ENCODE measurements around the gene FYN.

FYN gene

GRCh38 chr6:111707773-111708172 is 165.5 kb downstream of the FYN start:
- DNase-seq (ENCODE audit: low read depth) = no peak

DNA sequence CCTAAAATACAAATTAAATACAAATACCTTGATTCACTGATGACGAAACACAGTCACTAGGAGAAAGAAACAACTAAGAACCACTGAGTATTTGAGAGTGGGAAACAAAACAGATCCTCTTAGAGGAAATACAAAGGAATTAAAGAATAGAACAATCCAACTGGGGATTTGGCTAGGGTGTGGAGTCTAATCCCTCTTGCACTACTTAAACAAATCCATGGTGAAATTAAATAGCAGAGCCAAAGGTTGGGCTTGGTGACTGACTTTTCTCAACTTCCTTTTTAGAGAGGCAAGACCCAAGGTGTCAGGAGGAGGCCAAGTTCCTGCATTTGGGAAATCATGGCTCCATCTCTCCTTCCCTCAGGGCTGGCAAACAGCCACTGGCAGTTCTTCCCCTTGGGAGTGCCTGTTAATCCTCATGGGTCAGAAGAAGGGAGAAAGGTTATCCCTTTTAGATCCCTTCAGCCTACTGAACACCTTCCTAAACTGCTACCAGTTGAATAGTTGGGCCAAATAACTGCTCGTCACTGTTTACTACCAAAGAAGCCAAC is 166.3 kb downstream of the FYN start:
- DNase-seq (ENCODE audit: low read depth) = no peak

DNA sequence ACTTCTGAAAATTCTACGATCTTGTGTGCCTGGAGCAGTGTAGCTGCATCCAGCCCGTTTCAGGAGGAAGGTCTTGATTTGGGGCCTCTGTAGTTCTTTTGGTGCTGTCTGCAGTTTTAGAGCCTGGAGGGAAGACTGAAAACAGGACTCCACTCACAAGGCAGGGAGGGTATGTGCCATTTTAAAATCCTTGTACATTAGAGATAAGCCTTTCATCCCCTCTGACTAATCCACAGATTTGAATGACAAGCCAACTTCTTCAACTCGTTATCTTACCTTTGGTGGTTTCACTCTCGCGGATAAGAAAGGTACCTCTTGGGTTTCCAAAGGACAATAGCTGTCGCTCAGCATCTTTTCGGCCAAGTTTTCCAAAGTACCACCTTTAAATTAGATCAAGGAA is 169.5 kb downstream of the FYN start:
- DNase-seq (ENCODE audit: low read depth) = no peak

DNA sequence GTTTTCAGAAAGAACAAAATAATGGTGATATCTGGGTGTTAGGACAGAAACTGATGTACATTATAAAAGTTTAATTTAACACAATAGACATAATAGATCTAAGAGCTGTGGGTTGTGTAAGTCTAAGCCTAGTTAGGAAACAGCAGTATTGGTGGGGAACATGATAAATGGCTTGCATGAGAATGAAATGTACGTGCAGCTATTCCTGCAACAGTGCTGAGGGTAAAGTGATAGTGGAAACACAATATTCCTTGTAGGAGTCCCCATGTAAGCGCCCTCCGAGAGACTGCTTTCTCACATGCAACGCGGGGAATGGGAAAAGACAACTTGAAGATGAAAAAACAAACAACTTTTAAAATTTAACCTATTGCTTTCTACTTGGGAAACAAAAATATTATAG is 171.0 kb downstream of the FYN start:
- DNase-seq (ENCODE audit: low read depth) = no peak

GRCh38 chr6:111701146-111701545 is 172.1 kb downstream of the FYN start:
- DNase-seq (ENCODE audit: low read depth) = no peak

GRCh38 chr6:111700135-111700690 is 173.0 kb downstream of the FYN start:
- no peak for DNase-seq (ENCODE audit: low read depth)

DNA sequence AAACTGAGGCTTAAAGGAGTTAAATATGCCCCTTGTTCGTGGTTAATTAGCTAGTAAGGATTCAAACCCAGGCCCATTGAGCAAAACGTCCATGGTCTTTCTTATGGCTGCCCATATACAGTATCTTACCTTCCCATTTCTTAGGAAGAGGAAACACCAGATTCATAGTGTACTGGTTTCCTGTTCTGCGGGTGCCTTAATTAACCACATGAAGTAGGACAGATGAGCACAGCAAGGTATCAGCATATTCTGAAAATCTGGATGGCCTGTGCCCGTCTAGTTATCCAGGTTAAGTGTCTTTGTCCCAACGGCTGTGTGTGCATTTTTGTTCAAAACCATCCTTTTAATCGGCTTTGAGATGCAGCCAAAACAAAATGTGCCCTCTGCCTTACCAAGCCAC is 174.1 kb downstream of the FYN start:
- DNase-seq (ENCODE audit: low read depth) = no peak

DNA sequence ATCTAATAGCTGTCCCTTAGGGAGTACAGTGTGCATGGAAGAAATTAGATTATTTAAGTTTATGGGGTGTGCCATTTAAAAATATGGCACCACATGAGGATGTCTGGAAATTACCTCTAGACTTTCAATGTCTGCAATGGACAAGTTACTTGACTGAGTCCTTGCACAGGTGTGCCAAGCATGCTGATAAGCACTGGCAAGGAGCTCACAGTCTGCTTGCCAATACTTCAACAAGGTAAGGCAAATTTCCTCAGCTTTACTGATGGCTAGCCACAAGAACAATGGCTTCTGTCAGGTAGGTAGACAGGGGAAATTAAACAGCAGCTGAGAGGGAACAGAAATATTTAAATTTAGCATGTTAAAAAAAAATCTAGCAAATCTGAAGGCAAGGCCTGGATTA is 176.4 kb downstream of the FYN start:
- DNase-seq (ENCODE audit: low read depth) = no peak

- no peak for DNase-seq (ENCODE audit: low read depth)
Observed at GRCh38 chr6:111692327-111693164, 180.7 kb downstream of the FYN start.

DNA sequence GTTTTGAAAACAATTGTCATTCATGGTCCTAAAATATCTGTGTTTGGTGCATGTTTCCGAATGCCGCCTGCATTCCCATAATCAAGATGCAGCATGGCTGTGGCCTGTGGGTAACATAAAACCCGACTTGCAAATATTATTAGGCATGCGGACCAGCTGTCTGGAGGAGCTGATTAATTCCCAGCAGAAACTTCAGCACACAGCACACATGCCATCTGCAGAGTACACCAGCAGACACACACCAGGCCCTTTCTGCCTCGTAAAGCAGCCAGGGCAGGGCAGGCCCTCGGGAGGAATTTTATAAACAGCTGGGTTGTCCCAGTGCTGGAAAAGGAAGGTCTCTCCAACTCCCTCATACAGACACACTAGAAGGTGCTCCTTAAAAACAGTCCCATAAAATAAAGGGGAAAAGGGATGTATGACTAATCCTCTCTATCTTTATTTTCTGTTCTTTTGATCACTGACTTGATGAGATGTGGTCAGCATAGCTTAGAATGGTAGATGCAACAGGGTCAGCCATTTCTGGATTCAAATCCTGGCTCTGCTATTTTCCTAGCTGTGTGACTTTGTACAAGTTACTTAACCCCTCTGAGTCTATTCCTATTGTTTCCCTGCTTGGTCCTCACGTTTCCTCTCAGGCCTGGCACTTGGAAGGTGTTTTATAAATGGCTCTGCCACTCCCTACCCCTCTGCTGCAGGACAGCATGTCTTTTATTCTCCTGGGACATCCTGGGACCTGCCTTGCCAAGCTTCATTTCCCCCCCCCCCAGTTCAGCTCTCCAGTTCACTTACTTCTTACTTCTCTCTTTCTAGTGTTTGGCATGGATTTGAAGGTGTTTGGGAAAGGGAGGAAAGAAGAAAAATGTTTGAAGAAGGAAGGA is 181.7 kb downstream of the FYN start:
- DNase-seq (ENCODE audit: low read depth) = no peak

DNA sequence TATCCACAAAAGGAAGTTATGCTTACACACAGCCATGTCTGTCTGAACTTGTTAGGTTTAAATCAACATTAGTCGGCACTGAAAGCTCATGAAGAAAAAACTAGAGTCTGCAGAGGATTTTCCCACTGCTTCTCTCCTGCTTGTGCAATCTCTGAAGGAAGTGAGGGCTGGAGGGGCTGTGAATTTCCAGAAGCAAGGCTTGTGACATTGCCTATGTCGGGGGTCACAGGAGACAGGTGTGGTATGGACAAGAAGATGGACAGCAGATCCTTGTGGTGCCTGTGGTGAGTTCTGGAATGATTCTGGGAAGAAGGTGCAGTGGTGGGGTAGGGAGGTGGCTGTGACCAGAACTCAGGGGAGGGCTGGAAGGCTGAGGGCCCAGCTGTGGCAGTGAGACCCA is 183.3 kb downstream of the FYN start:
- no peak for DNase-seq (ENCODE audit: low read depth)

- no peak for DNase-seq (ENCODE audit: low read depth)
Observed at GRCh38 chr6:111689419-111689818, 183.8 kb downstream of the FYN start.

- DNase-seq (ENCODE audit: low read depth) = no peak
Observed at GRCh38 chr6:111688331-111688730, 184.9 kb downstream of the FYN start.

DNA sequence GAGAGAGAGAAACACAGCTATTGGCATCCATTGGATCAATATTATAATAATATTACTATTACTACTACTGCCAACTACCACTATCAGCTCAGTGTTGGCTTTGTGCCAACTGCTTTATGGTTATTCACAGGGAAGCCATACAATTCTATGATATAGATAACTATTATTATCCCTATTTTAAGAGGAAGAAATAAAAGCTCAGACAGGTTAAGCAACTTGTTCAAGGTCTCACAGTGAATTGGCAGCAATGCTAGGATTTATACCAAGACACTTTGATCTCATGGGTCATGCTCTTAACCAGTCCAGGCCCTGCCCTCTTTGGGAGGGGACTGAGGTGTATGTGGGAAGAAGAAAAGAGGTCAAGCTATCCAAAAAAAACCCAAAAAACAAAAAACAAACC is 185.6 kb downstream of the FYN start:
- DNase-seq (ENCODE audit: low read depth) = no peak

GRCh38 chr6:111686932-111687266 is 186.4 kb downstream of the FYN start:
- no peak for DNase-seq (ENCODE audit: low read depth)

- DNase-seq (ENCODE audit: low read depth) = no peak
Observed at GRCh38 chr6:111686249-111686931, 186.9 kb downstream of the FYN start.

GRCh38 chr6:111685526-111685925 is 187.7 kb downstream of the FYN start:
- DNase-seq (ENCODE audit: low read depth) = no peak

DNA sequence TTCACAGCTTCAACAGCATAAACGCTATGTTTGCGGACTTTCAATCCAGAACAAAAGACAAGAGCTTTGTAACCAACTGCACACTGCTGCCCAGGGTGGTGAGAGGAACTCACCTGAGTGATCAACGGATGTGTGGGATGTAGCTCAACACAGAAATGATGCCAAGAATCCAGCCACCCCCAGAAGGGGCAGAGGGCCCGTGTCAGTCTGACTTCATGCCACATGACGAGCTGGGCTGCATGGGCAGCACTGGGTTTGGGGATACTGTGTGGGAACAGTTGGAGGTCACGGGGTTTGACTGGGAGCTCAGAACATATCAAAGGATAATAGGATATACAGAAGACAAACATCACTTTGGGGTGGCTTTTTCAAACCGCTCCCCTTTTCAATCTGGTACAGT is 188.2 kb downstream of the FYN start:
- no peak for DNase-seq (ENCODE audit: low read depth)

DNA sequence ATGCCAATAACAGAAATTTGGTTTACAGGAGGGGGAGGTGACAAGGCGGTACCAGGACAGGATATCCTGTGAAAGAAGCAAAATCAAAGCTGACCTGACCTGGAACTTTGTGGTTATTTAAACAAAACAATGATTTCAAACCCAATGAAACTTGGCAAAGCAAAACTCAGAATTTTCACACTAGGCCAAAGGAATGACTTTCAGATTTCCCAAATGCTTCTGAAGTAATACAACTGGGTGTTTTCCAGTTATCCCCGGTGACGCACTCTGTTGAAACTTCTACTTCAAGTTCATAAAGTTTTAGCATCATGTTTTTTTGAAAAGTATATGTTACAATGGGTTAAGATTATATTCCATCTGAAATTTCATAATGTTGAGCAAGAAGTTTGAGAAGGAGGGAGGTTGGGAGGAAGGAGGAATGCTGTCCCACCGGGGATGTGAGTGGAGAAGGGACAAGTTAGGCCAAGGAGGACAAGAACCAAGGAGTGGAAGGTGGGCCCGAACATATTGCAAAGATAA is 189.4 kb downstream of the FYN start:
- DNase-seq (ENCODE audit: low read depth) = no peak

GRCh38 chr6:111683157-111683556 is 190.1 kb downstream of the FYN start:
- DNase-seq (ENCODE audit: low read depth) = no peak

GRCh38 chr6:111681860-111682259 is 191.4 kb downstream of the FYN start:
- no peak for DNase-seq (ENCODE audit: low read depth)

Measured in activated T-helper 1 cell treated with Interleukin-2 at 50 U/mL for 16 hours (primary cell).